GM12872 (cell line): ENCODE measurements around the gene FAAP100.
A peak's percentile ranks its signal among the peaks of the same experiment; 100 is the strongest.

Experiments used
- CTCF ChIP-seq: IDR thresholded peaks from 3 replicates; pipeline ENCODE4 v1.5.1; 2011; ENCODE audit warnings: low read depth, mild to moderate bottlenecking, low read length, moderate library complexity; ENCODE audit not compliant: insufficient read depth

The FAAP100 gene

GRCh38 chr17:81552244-81553017 is at the start of gene FAAP100:
Gene FAAP100 (minus strand): TSS chr17:81552353. CDS start chr17:81552330, 23 bp downstream.
- no peak for TF ChIP-seq CTCF

GRCh38 chr17:81601525-81602120 is 49.5 kb upstream of the FAAP100 start:
- peak; percentile 86 for TF ChIP-seq CTCF

DNA sequence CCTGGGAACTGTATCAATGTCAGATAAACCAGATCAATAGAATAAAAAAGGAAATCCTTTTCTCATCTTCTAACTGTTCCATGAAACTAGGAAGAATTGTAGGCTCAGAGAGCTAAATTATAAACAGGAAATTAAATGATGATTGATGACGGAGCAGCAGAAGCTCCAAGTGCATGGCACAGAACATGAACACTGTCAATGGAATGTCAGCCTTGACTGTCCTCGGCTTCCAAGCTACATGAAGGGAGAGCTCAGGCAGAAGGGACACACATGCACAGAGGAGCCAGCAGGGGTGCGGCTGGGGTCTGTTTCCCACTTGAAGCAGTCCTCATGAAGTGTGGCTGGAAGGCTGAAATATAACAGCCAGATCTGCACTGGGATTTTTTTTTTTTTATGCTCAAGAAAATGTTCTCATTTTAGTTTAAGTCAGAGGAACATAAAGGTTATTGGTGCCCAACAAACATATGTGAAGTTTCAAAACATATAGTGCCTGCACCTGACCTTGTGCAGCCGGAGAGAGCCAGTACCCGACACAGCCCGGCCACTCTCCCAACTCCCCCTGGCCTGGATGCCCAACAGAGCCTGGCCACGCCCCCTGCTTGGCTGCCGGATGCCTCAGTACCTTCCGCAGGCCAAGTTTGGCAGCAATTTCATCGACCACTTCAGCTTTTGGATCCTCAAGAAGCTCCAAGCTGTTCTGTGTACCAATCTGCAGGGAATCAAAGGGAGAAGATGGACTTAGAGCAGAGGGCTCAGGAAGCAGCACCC is 47.8 kb upstream of the FAAP100 start:
- TF ChIP-seq CTCF: no peak

DNA sequence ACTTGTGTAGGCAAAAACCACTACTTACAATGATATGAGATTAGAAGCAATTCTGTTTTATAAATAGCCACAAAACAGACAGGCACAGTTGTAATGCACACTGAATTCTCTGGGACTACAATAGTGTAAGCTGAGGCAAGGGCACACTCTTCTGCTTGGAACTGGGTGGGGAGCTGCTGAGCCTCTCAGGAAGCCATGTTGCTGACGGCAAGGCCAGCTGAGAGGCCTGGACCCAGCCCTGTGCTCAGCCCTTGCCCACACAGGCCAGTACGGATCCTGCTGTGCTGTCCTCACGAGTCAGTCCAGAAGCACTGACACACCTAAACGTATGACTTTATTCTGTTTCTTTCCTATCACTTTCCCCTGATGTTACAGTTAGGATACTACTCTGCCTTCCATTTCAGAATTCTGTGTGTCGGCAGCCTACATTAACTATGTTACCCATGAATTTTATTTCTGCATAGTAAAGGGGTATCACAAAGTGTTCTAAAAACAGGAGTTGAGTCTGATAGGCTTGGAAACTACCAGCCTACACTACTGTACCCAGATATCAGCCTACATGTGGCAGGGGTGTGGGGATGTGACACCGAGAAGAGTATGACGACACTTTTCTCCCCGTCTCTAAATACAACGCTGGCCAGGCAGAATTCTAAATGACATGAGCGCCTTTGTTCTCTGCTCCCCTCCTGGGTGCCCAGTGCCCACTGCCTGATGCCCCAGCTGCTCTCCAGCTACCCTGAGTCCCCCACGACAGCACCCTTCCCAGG is 41.1 kb upstream of the FAAP100 start:
- TF ChIP-seq CTCF: no peak

DNA sequence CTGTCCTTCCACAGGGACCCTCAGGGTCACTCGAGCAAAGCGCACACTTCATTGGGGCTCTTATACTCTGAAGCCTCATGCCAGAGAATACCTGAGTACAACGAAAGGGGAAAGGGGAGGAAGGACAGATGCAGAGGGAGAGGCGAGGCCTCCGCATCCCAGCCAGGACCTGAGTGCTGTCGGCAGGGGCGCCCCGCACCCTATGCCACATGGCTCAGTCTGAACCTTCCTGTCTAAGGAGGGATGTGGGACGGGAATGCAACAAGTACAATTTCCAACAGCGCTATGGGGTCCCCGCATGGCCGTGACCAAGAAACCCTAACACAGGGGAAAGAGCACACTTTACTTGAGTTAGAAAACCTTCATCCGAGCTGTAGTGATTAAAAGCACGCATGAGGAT is 39.8 kb upstream of the FAAP100 start:
- no peak for TF ChIP-seq CTCF

GRCh38 chr17:81590121-81590520 is 38.0 kb upstream of the FAAP100 start:
- no peak for TF ChIP-seq CTCF

GRCh38 chr17:81589612-81590011 is 37.5 kb upstream of the FAAP100 start:
- no peak for TF ChIP-seq CTCF
